H1 (cell line): ENCODE data around the gene MEF2D. TPM values are rescaled to one million over a fixed set of nuclear protein-coding genes. Genes with fewer than 3 reads are reported as not detected.

ENCODE experiments used
- CTCF ChIA-PET: fragments of 300-600 bp; sonication (Branson Sonifier 250); formaldehyde crosslinking; loops from one replicate; lab custom pipeline; 2021; ENCODE audit not compliant: partially characterized antibody; lab: Charles Lee
- POLR2A ChIA-PET: fragments of 300-600 bp; sonication (Branson Sonifier 250); formaldehyde crosslinking; loops from one replicate; lab custom pipeline; 2021; ENCODE audit warnings: inconsistent platforms; ENCODE audit not compliant: partially characterized antibody; lab: Charles Lee
- DNase-seq, 2 experiments: peaks; one replicate each; pipeline versions ENCODE4 v3.0.0 to v3.0.0-alpha.2; 2010 to 2022; ENCODE audit warnings: low spot score in 2 of 2, low read depth in 1 of 2, mixed read lengths in 1 of 2
- FAIRE-seq: peaks from 2 replicates; lab custom pipeline; 2011; peaks lifted over from hg19 to GRCh38; lab: Jason Lieb, UNC
- H2AFZ ChIP-seq: 2 replicates; pipeline ENCODE4 v1.8.1; 2012; ENCODE audit warnings: low read length, inconsistent platforms
- H2AK5ac ChIP-seq: 2 replicates; pipeline ENCODE4 v1.6.1; 2013; ENCODE audit warnings: low read depth, low read length
- H2BK120ac ChIP-seq: replicated peaks from 2 replicates; pipeline ENCODE3; 2013; ENCODE audit warnings: low read depth, low read length, inconsistent platforms
- H2BK12ac ChIP-seq: 2 replicates; pipeline ENCODE4 v1.6.1; 2013; ENCODE audit warnings: low read depth, low read length
- H2BK15ac ChIP-seq: 2 replicates; pipeline ENCODE4 v1.6.1; 2013; ENCODE audit warnings: low read length
- H2BK20ac ChIP-seq: 2 replicates; pipeline ENCODE4 v1.6.1; 2013; ENCODE audit warnings: low read length
- H2BK5ac ChIP-seq: 2 replicates; pipeline ENCODE4 v1.6.1; 2013; ENCODE audit warnings: low read depth, low read length
- H3K14ac ChIP-seq: 2 replicates; pipeline ENCODE4 v1.6.1; 2013; ENCODE audit warnings: inconsistent platforms; ENCODE audit not compliant: insufficient read length
- H3K18ac ChIP-seq: 2 replicates; pipeline ENCODE4 v1.6.1; 2013; ENCODE audit warnings: low read length; ENCODE audit errors: extremely low read depth
- H3K23ac ChIP-seq: 2 replicates; pipeline ENCODE4 v1.6.1; 2013; ENCODE audit warnings: inconsistent platforms; ENCODE audit not compliant: insufficient read length
- H3K23me2 ChIP-seq: 2 replicates; pipeline ENCODE4 v1.6.1; 2013; ENCODE audit warnings: low read depth, low read length
- H3K27ac ChIP-seq: 2 replicates; pipeline ENCODE4 v1.6.1; 2011; ENCODE audit warnings: low read depth, low read length, inconsistent platforms
- H3K27me3 ChIP-seq, 4 experiments: replicated peaks in 1 of 4; 1 replicate in 1 of 4; 2 replicates in 3 of 4; pipeline versions ENCODE4 v1.6.1 to v1.8.1; 2011 to 2013; ENCODE audit warnings: low read length in 3 of 4, mild to moderate bottlenecking in 3 of 4, inconsistent platforms in 2 of 4, mixed read lengths in 2 of 4, moderate library complexity in 1 of 4; ENCODE audit not compliant: control insufficient read depth in 3 of 4, insufficient read depth in 3 of 4; ENCODE audit errors: extremely low read depth in 1 of 4
- H3K36me3 ChIP-seq, 4 experiments: 2 replicates each; pipeline versions ENCODE4 v1.6.1 to v1.8.1; 2011 to 2013; ENCODE audit warnings: mild to moderate bottlenecking in 4 of 4, low read length in 3 of 4, moderate library complexity in 2 of 4, control low read depth in 1 of 4, inconsistent platforms in 1 of 4; ENCODE audit not compliant: insufficient read depth in 4 of 4, control insufficient read depth in 2 of 4
- H3K4ac ChIP-seq: replicated peaks from 2 replicates; pipeline ENCODE3; 2013; ENCODE audit warnings: low read length, low read depth, mixed read lengths, inconsistent platforms; ENCODE audit not compliant: insufficient read length
- H3K4me1 ChIP-seq, 4 experiments: replicated peaks in 1 of 4; 1 replicate in 1 of 4; 2 replicates in 3 of 4; pipeline versions ENCODE4 v1.6.1 to v1.8.1; 2011 to 2013; ENCODE audit warnings: low read length in 3 of 4, inconsistent platforms in 2 of 4, mixed read lengths in 1 of 4; ENCODE audit not compliant: insufficient read depth in 4 of 4, control insufficient read depth in 3 of 4
- H3K4me2 ChIP-seq, 2 experiments: 2 replicates each; pipeline versions ENCODE4 v1.6.1 to v1.8.1; 2011 to 2013; ENCODE audit warnings: low read depth in 2 of 2, low read length in 2 of 2, control low read depth in 1 of 2, inconsistent platforms in 1 of 2, mild to moderate bottlenecking in 1 of 2; ENCODE audit not compliant: insufficient read depth in 1 of 2
- H3K4me3 ChIP-seq, 4 experiments: fragments of 200-600, 300-600 bp in 1 of 4; sonication (generic), shearing (Covaris generic), sonication (Bioruptor Twin) in 1 of 4; 2 replicates each; pipeline versions ENCODE4 v1.5.1 to v1.8.1; 2011 to 2016; ENCODE audit warnings: low read length in 4 of 4, low read depth in 3 of 4, control low read depth in 2 of 4, inconsistent platforms in 2 of 4, mild to moderate bottlenecking in 2 of 4, mixed read lengths in 1 of 4, moderate library complexity in 1 of 4; ENCODE audit not compliant: insufficient read depth in 2 of 4; ENCODE audit errors: extremely low read depth in 1 of 4
- H3K56ac ChIP-seq: replicated peaks from 2 replicates; pipeline ENCODE3; 2013; ENCODE audit warnings: low read depth, mild to moderate bottlenecking, mixed read lengths, low read length, inconsistent platforms; ENCODE audit not compliant: insufficient read length
- H3K79me1 ChIP-seq: 2 replicates; pipeline ENCODE4 v1.6.1; 2013; ENCODE audit warnings: low read depth, low read length, control low read depth
- H3K79me2 ChIP-seq, 2 experiments: 2 replicates each; pipeline versions ENCODE4 v1.6.1 to v1.8.1; 2012 to 2013; ENCODE audit warnings: low read length in 2 of 2, mild to moderate bottlenecking in 2 of 2, inconsistent platforms in 1 of 2; ENCODE audit not compliant: insufficient read depth in 2 of 2, control insufficient read depth in 1 of 2
- H3K9ac ChIP-seq, 4 experiments: replicated peaks in 1 of 4; 1 replicate in 1 of 4; 2 replicates in 3 of 4; pipeline versions ENCODE4 v1.6.1 to v1.8.1; 2011 to 2013; ENCODE audit warnings: low read depth in 3 of 4, low read length in 3 of 4, control low read depth in 2 of 4, mild to moderate bottlenecking in 2 of 4, moderate library complexity in 2 of 4, inconsistent platforms in 1 of 4; ENCODE audit errors: extremely low read depth in 1 of 4
- H3K9me3 ChIP-seq, 2 experiments: 2 replicates each; pipeline versions ENCODE4 v1.6.1 to v1.8.1; 2012 to 2013; ENCODE audit warnings: mild to moderate bottlenecking in 2 of 2, moderate library complexity in 2 of 2, control low read depth in 1 of 2, inconsistent platforms in 1 of 2, low read depth in 1 of 2, low read length in 1 of 2, mixed read lengths in 1 of 2; ENCODE audit not compliant: insufficient read depth in 2 of 2
- H4K20me1 ChIP-seq, 2 experiments: replicated peaks in 1 of 2; 2 replicates each; pipeline versions ENCODE3 to v1.8.1; 2011 to 2013; ENCODE audit warnings: inconsistent platforms in 2 of 2, low read length in 2 of 2, mild to moderate bottlenecking in 1 of 2; ENCODE audit not compliant: insufficient read depth in 2 of 2, control insufficient read depth in 1 of 2
- H4K5ac ChIP-seq: 2 replicates; pipeline ENCODE4 v1.6.1; 2013; ENCODE audit warnings: low read length, low read depth, mixed read lengths, inconsistent platforms; ENCODE audit not compliant: insufficient read length
- H4K8ac ChIP-seq: 2 replicates; pipeline ENCODE4 v1.8.0; 2013; ENCODE audit warnings: mild to moderate bottlenecking, moderate library complexity, low read length, inconsistent platforms; ENCODE audit not compliant: insufficient read depth; ENCODE audit errors: extremely low read depth
- H4K91ac ChIP-seq: replicated peaks from 2 replicates; pipeline ENCODE3; 2013; ENCODE audit warnings: low read length, mixed read lengths, inconsistent platforms; ENCODE audit not compliant: insufficient read length
- BACH1 ChIP-seq: IDR thresholded peaks from 2 replicates; pipeline ENCODE4 v1.6.1; 2012; ENCODE audit warnings: low read length, improper control_type of control experiment
- CTCF ChIP-seq, 3 experiments: IDR thresholded peaks; 1 replicate in 2 of 3; 2 replicates in 1 of 3; pipeline versions ENCODE4 v1.5.1 to v1.6.1; 2011; ENCODE audit warnings: low read length in 3 of 3, mild to moderate bottlenecking in 3 of 3, inconsistent platforms in 2 of 3, low read depth in 1 of 3, moderate library complexity in 1 of 3; ENCODE audit not compliant: insufficient read depth in 1 of 3; ENCODE audit errors: control extremely low read depth in 1 of 3
- HDAC6 ChIP-seq: IDR thresholded peaks from one replicate; pipeline ENCODE4 v1.7.1; 2012; ENCODE audit warnings: low read depth, mild to moderate bottlenecking, inconsistent platforms, low read length, moderate library complexity
- JUN ChIP-seq: IDR thresholded peaks from 2 replicates; pipeline ENCODE4 v1.6.1; 2011; ENCODE audit warnings: low read depth, mild to moderate bottlenecking, improper control_type of control experiment, low read length
- KDM5A ChIP-seq: fragments of 200-600 bp; IDR thresholded peaks from 2 replicates; pipeline ENCODE4 v1.7.1; 2012; ENCODE audit warnings: mild to moderate bottlenecking, low read length, inconsistent platforms, mixed read lengths
- MAFK ChIP-seq: IDR thresholded peaks from 2 replicates; pipeline ENCODE4 v1.6.1; 2012; ENCODE audit warnings: low read depth, mild to moderate bottlenecking, improper control_type of control experiment, low read length
- POU5F1 ChIP-seq: IDR thresholded peaks from 2 replicates; pipeline ENCODE4 v1.6.1; 2011; ENCODE audit warnings: low read depth, mild to moderate bottlenecking, low read length, moderate library complexity
- SIN3A ChIP-seq, 2 experiments: IDR thresholded peaks in 1 of 2; conservative IDR thresholded peaks in 1 of 2; 2 replicates each; pipeline ENCODE4 v1.6.1; 2011 to 2012; ENCODE audit warnings: low read length in 2 of 2, improper control_type of control experiment in 1 of 2, low read depth in 1 of 2, mild to moderate bottlenecking in 1 of 2
- SIRT6 ChIP-seq: IDR thresholded peaks from one replicate; pipeline ENCODE4 v1.7.1; 2012; ENCODE audit warnings: low read length, inconsistent platforms
- SP2 ChIP-seq: IDR thresholded peaks from 2 replicates; pipeline ENCODE4 v1.6.1; 2012; ENCODE audit warnings: mild to moderate bottlenecking, low read length, inconsistent platforms
- SP4 ChIP-seq: IDR thresholded peaks from 2 replicates; pipeline ENCODE4 v1.6.1; 2012; ENCODE audit warnings: low read length, inconsistent platforms
- TBP ChIP-seq: IDR thresholded peaks from 2 replicates; pipeline ENCODE4 v1.6.1; 2011; ENCODE audit warnings: low read depth, low read length, improper control_type of control experiment
- ZNF274 ChIP-seq: IDR thresholded peaks from 2 replicates; pipeline ENCODE4 v1.7.0; 2012; ENCODE audit warnings: low read length, borderline replicate concordance; ENCODE audit errors: extremely low read depth
- polyA plus RNA-seq, 7 experiments: library from polyadenylated mRNA; depleted of rRNA in 3 of 7; stranded (reverse) in 5 of 7; unstranded in 2 of 7; fragments of >200 nt in 5 of 7; fragments of 200-250 nt in 2 of 7; gene quantifications; 1 replicate in 5 of 7; 2 replicates in 1 of 7; 4 replicates in 1 of 7; pipeline versions ENCODE4 v1.2.1 to v1.2.3, GENCODE V29; 2011 to 2013; ENCODE audit warnings: missing spikeins in 2 of 7, mixed read lengths in 2 of 7
- total RNA-seq: library from RNA; stranded (reverse); fragmentation: NEBNext Ultra II Directional; extraction: Animal tissue kit (Norgen Biotek cat#: 25700); gene quantifications from 2 replicates; pipeline ENCODE4 v1.2.1, GENCODE V29; 2021

MEF2D gene
- total and polyA plus RNA-seq, 2 of the 8 experiments (the other 6 are each of a cell fraction or from before 2014, with no cell fraction given): 17.3 to 20.3 TPM

GRCh38 chr1:156522443-156522970, 21.9 kb upstream of the MEF2D start:
- Histone ChIP-seq H4K20me1 (no peaks in the 10 kb centered on the region), H3K27ac (no peak overlapping the region), H3K79me1 (no peaks in the 10 kb centered on the region), H3K4me1 (peaks cover 3 to 15% (median 11%) of the 10 kb centered on the region in 4 experiments), H3K56ac (no peak overlapping the region), H3K23me2 (no peaks in the 10 kb centered on the region), H2BK15ac (no peak overlapping the region), H3K4ac (no peak overlapping the region), H4K5ac (no peak overlapping the region), H4K8ac (no peak overlapping the region), H2BK20ac (no peak overlapping the region), H3K9ac (no peak overlapping the region), H2BK12ac (no peak overlapping the region), H2BK120ac (no peak overlapping the region), H3K27me3 (no peaks in the 10 kb centered on the region), H2AK5ac (no peak overlapping the region), H3K9me3 (no peaks in the 10 kb centered on the region), H3K79me2 (no peaks in the 10 kb centered on the region), H2BK5ac (no peak overlapping the region), H3K4me2 (no peak overlapping the region), H2AFZ (no peak overlapping the region), H3K4me3 (no peak overlapping the region), H3K14ac (no peak overlapping the region), H3K36me3 (peaks cover 0 to 2% (median 0%) of the 10 kb centered on the region in 4 experiments; a peak in 2 of 8 replicates), H3K18ac (no peak overlapping the region), H4K91ac (no peak overlapping the region), H3K23ac (no peak overlapping the region)
- FAIRE-seq: no peak
- no peak for DNase-seq
- POLR2A ChIA-PET: no interaction called here
- CTCF ChIA-PET: interaction anchor here (0.6 to 3.9 kb wide), 5 partner anchors 13 to 105 kb away, joined by 3 to 20 read pairs (median 4); no protein-coding TSS in a partner anchor
- TF ChIP-seq BACH1 (no peak), HDAC6 (no peak), MAFK (no peak), JUN (no peak), SP2 (no peak), KDM5A (no peak), POU5F1 (no peak), TBP (no peak), SIN3A (conservative IDR thresholded peaks at IDR 0.05 in 1 of 2, IDR thresholded peaks at IDR 0.05 in 1 of 2; ENCODE audit: low read depth in 1 of 2, low read length in 2 of 2) (no peak), SP4 (no peak), SIRT6 (no peak), ZNF274 (no peak), CTCF (IDR thresholded peaks at IDR 0.05; ENCODE audit: control extremely low read depth in 1 of 3, insufficient read depth in 1 of 3, low read depth in 1 of 3, low read length in 3 of 3) (no peak)
